Stimulated activated naive CD8-positive, alpha-beta T cell treated with anti-CD3 and anti-CD28 coated beads, Interleukin-15, amount 100 ng/mL, for 72 hours (primary cell): ENCODE data around the gene RBM43.

Experiments used
- ATAC-seq: fragments of 150-1000 bp; cut with Tn5 transposase; 2 replicates; pipeline ENCODE4 v1.10.0; 2021; ENCODE audit warnings: mild to moderate bottlenecking, moderate library complexity
- DNase-seq, 2 donors: peaks; one replicate each; pipeline ENCODE4 v3.0.0; 2021 to 2022
- H3K27ac Mint-ChIP-seq, 2 donors: one replicate each; pipeline ENCODE4 v1.8.0; 2022; ENCODE audit warnings: mild to moderate bottlenecking in 2 of 2, mixed read lengths in 2 of 2, moderate library complexity in 2 of 2
- H3K27me3 Mint-ChIP-seq: one replicate; pipeline ENCODE4 v1.8.0; 2022; ENCODE audit warnings: mixed read lengths
- H3K4me1 Mint-ChIP-seq: one replicate; pipeline ENCODE4 v1.8.0; 2022; ENCODE audit warnings: mild to moderate bottlenecking, mixed read lengths
- H3K4me3 Mint-ChIP-seq, 2 donors: one replicate each; pipeline ENCODE4 v1.8.0; 2022; ENCODE audit warnings: mild to moderate bottlenecking in 2 of 2, mixed read lengths in 2 of 2, moderate library complexity in 1 of 2
- H3K9me3 Mint-ChIP-seq, 2 donors: one replicate each; pipeline ENCODE4 v1.8.0; 2022; ENCODE audit warnings: mixed read lengths in 2 of 2

RBM43 gene

DNA sequence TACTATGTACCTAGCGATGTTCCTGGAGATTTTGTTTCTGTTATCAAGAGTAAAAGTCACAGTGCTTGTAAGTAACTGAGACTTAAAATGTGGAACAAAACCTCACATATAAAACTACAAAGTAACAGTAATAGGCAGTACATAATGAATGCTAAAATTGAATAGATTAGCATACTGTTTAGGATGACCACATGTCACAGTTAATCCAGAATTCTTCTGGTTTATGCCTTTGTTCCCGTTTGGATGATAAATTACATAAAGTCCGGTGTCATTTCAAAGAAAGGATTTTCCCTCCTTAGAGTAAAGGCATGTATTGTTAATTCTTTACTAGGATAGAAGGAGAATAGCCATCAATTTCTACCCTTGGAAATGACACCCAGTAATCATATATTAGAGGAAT, 56.1 kb downstream of the RBM43 start:
- H3K27ac Mint-ChIP-seq = no peak overlapping the region
- H3K27me3 Mint-ChIP-seq = no peaks in the 10 kb centered on the region
- H3K4me3 Mint-ChIP-seq = no peak overlapping the region
- H3K9me3 Mint-ChIP-seq = no peaks in the 10 kb centered on the region
- no peak for DNase-seq
- H3K4me1 Mint-ChIP-seq = no peaks in the 10 kb centered on the region
- ATAC-seq = no peak

DNA sequence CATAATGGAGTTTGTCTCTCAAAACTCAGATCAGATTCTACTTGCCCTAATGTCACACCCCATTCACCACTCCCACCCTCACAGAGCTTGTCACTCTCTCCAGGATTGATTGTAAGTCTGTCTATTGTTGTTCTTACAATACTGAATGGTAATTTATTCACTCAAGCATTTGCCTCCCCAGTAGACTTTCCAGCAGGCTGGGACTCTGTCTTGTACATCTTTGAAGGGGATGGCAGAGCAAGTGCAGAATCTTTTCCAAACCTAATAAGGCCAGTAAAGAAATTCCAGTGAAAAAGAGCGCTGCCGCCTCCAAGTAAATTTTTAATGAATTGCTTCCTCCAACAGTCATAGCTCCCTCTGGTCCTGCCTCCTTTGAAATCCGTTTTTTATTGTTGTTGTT, 56.9 kb downstream of the RBM43 start:
- DNase-seq = no peak
- H3K4me3 Mint-ChIP-seq = no peak overlapping the region
- no peaks in the 10 kb centered on the region for H3K4me1 Mint-ChIP-seq
- H3K9me3 Mint-ChIP-seq = no peaks in the 10 kb centered on the region
- H3K27ac Mint-ChIP-seq = no peak overlapping the region
- H3K27me3 Mint-ChIP-seq = no peaks in the 10 kb centered on the region
- no peak for ATAC-seq

GRCh38 chr2:151200844-151201243, 60.8 kb downstream of the RBM43 start:
- DNase-seq (no peak), ATAC-seq (no peak)
- H3K9me3 Mint-ChIP-seq = no peaks in the 10 kb centered on the region
- H3K27ac Mint-ChIP-seq = no peak overlapping the region
- no peaks in the 10 kb centered on the region for H3K4me1 Mint-ChIP-seq
- H3K27me3 Mint-ChIP-seq = no peaks in the 10 kb centered on the region
- H3K4me3 Mint-ChIP-seq = no peak overlapping the region

DNA sequence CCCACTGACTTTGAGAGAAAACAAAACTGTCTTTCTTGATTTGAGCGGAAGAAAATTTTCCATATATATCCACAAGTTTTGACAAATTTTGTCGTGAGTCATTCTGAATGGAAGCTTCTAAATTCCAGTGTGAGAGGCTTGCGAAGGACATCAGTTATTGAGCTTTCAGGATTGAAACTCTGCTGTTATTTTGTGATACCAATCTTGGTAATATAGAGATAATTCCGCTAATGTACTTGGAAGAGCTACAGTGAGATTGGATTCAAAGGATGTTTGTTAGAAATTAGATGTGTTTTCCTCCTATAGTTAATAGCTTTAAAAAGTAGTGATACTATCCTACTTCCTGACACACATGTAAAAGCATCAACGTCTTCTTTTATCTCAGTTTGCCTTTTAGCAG, 61.4 kb downstream of the RBM43 start:
- no peaks in the 10 kb centered on the region for H3K27me3 Mint-ChIP-seq
- H3K27ac Mint-ChIP-seq = no peak overlapping the region
- no peak overlapping the region for H3K4me3 Mint-ChIP-seq
- H3K4me1 Mint-ChIP-seq = no peaks in the 10 kb centered on the region
- ATAC-seq (no peak), DNase-seq (no peak)
- H3K9me3 Mint-ChIP-seq = no peaks in the 10 kb centered on the region

DNA sequence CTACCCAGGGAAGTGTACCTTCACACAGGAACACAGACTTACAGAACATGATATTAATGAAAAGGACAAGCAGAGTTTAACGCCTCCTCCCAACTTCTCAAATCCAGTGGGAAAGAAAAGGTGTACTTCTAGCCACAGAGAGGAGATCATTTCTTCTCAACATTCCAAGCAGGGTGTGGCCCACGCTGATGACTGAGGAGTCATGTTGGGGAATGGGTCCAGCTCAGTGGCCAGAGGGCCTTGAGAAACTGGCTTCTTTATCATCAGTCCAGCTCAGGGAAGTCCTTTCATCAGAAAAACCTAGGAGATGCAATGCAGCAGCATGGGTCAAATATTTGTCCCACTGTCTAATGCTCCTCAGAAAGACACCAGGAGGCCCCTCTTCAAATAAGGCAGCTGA, 63.0 kb downstream of the RBM43 start:
- Mint-ChIP-seq H3K27ac (no peak overlapping the region), H3K9me3 (no peaks in the 10 kb centered on the region), H3K4me1 (no peaks in the 10 kb centered on the region), H3K4me3 (no peak overlapping the region), H3K27me3 (no peaks in the 10 kb centered on the region)
- no peak for DNase-seq
- ATAC-seq = no peak
